Astrocyte (in vitro differentiated cells and primary cell): ENCODE measurements around the gene UFSP1. TPM values are rescaled to one million over a fixed set of nuclear protein-coding genes. Genes with fewer than 3 reads are reported as not detected.

Source experiments
- DNase-seq: peaks from one replicate; pipeline ENCODE4 v3.0.0-alpha.2; 2010; ENCODE audit warnings: low read depth
- FAIRE-seq: peaks from 2 replicates; lab custom pipeline; 2011; peaks lifted over from hg19 to GRCh38; lab: Jason Lieb, UNC
- H2AFZ ChIP-seq: 2 replicates; pipeline ENCODE4 v1.6.0; 2012; ENCODE audit warnings: low read depth, low read length, inconsistent platforms
- H3K27ac ChIP-seq: 2 replicates; pipeline ENCODE4 v1.5.1; 2011; ENCODE audit warnings: low read depth, low read length, inconsistent platforms
- H3K27me3 ChIP-seq: 2 replicates; pipeline ENCODE4 v1.6.0; 2011; ENCODE audit warnings: low read length, inconsistent platforms; ENCODE audit not compliant: insufficient read depth
- H3K36me3 ChIP-seq: 2 replicates; pipeline ENCODE4 v1.5.1; 2011; ENCODE audit warnings: low read length, inconsistent platforms; ENCODE audit not compliant: insufficient read depth
- H3K4me1 ChIP-seq: 2 replicates; pipeline ENCODE4 v1.5.1; 2011; ENCODE audit warnings: low read length, inconsistent platforms; ENCODE audit not compliant: insufficient read depth
- H3K4me2 ChIP-seq: 2 replicates; pipeline ENCODE4 v1.6.0; 2012; ENCODE audit warnings: low read length, inconsistent platforms
- H3K4me3 ChIP-seq: 2 replicates; pipeline ENCODE4 v1.5.1; 2011; ENCODE audit warnings: low read depth, mild to moderate bottlenecking, low read length, inconsistent platforms; ENCODE audit not compliant: insufficient read depth
- H3K79me2 ChIP-seq: 2 replicates; pipeline ENCODE4 v1.6.0; 2012; ENCODE audit warnings: mild to moderate bottlenecking, low read length, inconsistent platforms; ENCODE audit not compliant: insufficient read depth
- H3K9ac ChIP-seq: 2 replicates; pipeline ENCODE4 v1.6.0; 2012; ENCODE audit warnings: mild to moderate bottlenecking, low read length, inconsistent platforms
- H3K9me3 ChIP-seq: 2 replicates; pipeline ENCODE4 v1.5.1; 2012; ENCODE audit warnings: low read depth, mild to moderate bottlenecking, low read length, inconsistent platforms; ENCODE audit not compliant: insufficient read depth
- H4K20me1 ChIP-seq: 2 replicates; pipeline ENCODE4 v1.6.0; 2012; ENCODE audit warnings: low read length, inconsistent platforms; ENCODE audit not compliant: insufficient read depth
- H3K27ac Mint-ChIP-seq: one replicate; pipeline ENCODE4 v1.8.0; 2021; ENCODE audit warnings: mild to moderate bottlenecking, mixed read lengths; ENCODE audit not compliant: unreplicated experiment
- H3K27me3 Mint-ChIP-seq: one replicate; pipeline ENCODE4 v1.8.0; 2021; ENCODE audit warnings: low read depth, mixed read lengths; ENCODE audit not compliant: unreplicated experiment
- H3K36me3 Mint-ChIP-seq: one replicate; pipeline ENCODE4 v1.8.0; 2021; ENCODE audit warnings: low read depth, mixed read lengths; ENCODE audit not compliant: unreplicated experiment
- H3K4me1 Mint-ChIP-seq: one replicate; pipeline ENCODE4 v1.8.0; 2021; ENCODE audit warnings: low read depth, mixed read lengths; ENCODE audit not compliant: unreplicated experiment
- H3K4me3 Mint-ChIP-seq: one replicate; pipeline ENCODE4 v1.8.0; 2021; ENCODE audit warnings: mild to moderate bottlenecking, moderate library complexity, mixed read lengths; ENCODE audit not compliant: unreplicated experiment
- H3K9me3 Mint-ChIP-seq: one replicate; pipeline ENCODE4 v1.8.0; 2021; ENCODE audit warnings: mild to moderate bottlenecking, mixed read lengths; ENCODE audit not compliant: unreplicated experiment
- CTCF ChIP-seq: IDR thresholded peaks from 2 replicates; pipeline ENCODE4 v1.5.1; 2011; ENCODE audit warnings: low read depth, mild to moderate bottlenecking, inconsistent platforms, low read length, moderate library complexity; ENCODE audit not compliant: insufficient read depth
- EZH2 ChIP-seq: IDR thresholded peaks from 2 replicates; pipeline ENCODE4 v1.6.1; 2012; ENCODE audit warnings: mild to moderate bottlenecking, low read length, inconsistent platforms; ENCODE audit not compliant: insufficient read depth
- total RNA-seq: library from RNA; stranded (reverse); gene quantifications from 2 replicates; pipeline ENCODE4 v1.2.1, GENCODE V29; 2021

UFSP1 gene
- total RNA-seq, 1 donor from 2014 or later, result 2.7 TPM

- H3K36me3 ChIP-seq, result peaks cover 40% of the 10 kb centered on the region
- peaks cover 22% of the 10 kb centered on the region for H3K4me1 ChIP-seq
- DNase-seq (no peak), FAIRE-seq (no peak)
- H3K9me3 ChIP-seq, result no peaks in the 10 kb centered on the region
- TF ChIP-seq CTCF, result no peak
- TF ChIP-seq EZH2, result no peak
- Mint-ChIP-seq H3K27me3 (no peaks in the 10 kb centered on the region), H3K4me1 (peaks cover 11% of the 10 kb centered on the region), H3K4me3 (peak overlapping the region; percentile 95), H3K36me3 (peaks cover 21% of the 10 kb centered on the region), H3K9me3 (no peaks in the 10 kb centered on the region), H3K27ac (peak overlapping the region; percentile 95)
- peak overlapping the region; percentile 98 for H3K9ac ChIP-seq
- no peaks in the 10 kb centered on the region for H3K27me3 ChIP-seq
- peaks cover 42% of the 10 kb centered on the region for H4K20me1 ChIP-seq
- H3K4me2 ChIP-seq, result peak overlapping the region; percentile 96
- no peak overlapping the region for H2AFZ ChIP-seq
- H3K79me2 ChIP-seq, result peaks cover 79% of the 10 kb centered on the region
- no peak overlapping the region for H3K4me3 ChIP-seq
- H3K27ac ChIP-seq, result peak overlapping the region; percentile 94
Measured at GRCh38 chr7:100873599-100874299, 15.8 kb downstream of the UFSP1 start.

- DNase-seq (no peak), FAIRE-seq (no peak)
- Histone ChIP-seq H3K4me3 (peak overlapping the region; percentile 85), H3K9ac (peak overlapping the region; percentile 98), H2AFZ (no peak overlapping the region), H3K36me3 (peaks cover 18% of the 10 kb centered on the region), H3K4me1 (peaks cover 36% of the 10 kb centered on the region), H3K79me2 (peaks cover 57% of the 10 kb centered on the region), H3K27ac (peak overlapping the region; percentile 95), H4K20me1 (peaks cover 9% of the 10 kb centered on the region), H3K4me2 (peak overlapping the region; percentile 97), H3K9me3 (no peaks in the 10 kb centered on the region), H3K27me3 (no peaks in the 10 kb centered on the region)
- Mint-ChIP-seq H3K27me3 (no peaks in the 10 kb centered on the region), H3K36me3 (peaks cover 13% of the 10 kb centered on the region), H3K4me3 (peak overlapping the region; percentile 95), H3K27ac (peak overlapping the region; percentile 92), H3K4me1 (peaks cover 7% of the 10 kb centered on the region), H3K9me3 (no peaks in the 10 kb centered on the region)
- TF ChIP-seq CTCF, result no peak
- TF ChIP-seq EZH2, result no peak
Measured at GRCh38 chr7:100867776-100868485, 21.6 kb downstream of the UFSP1 start.
